GM21786 (cell line): ENCODE data around the gene PELI2.
"Not testable (repeated sequence)": the region's sequence is repeated elsewhere in the genome, so short reads cannot be mapped to it uniquely, and the experiment has no call there.

ENCODE experiments used
- ATAC-seq: cut with Tn5 transposase; IDR thresholded peaks from one replicate; pipeline ENCODE4 v1.9.1; 2021; ENCODE audit not compliant: unreplicated experiment

PELI2 gene

GRCh38 chr14:56138928-56139327 is 20.7 kb downstream of the PELI2 start:
- no peak for ATAC-seq

- ATAC-seq = no peak
These were observed 24.1 kb downstream of the PELI2 start for GRCh38 chr14:56142314-56142713.

GRCh38 chr14:56143025-56143424 is 24.8 kb downstream of the PELI2 start:
- no peak for ATAC-seq

- no peak for ATAC-seq
These were observed 26.0 kb downstream of the PELI2 start for GRCh38 chr14:56144176-56144575.

GRCh38 chr14:56145181-56145769 is 27.1 kb downstream of the PELI2 start:
- ATAC-seq = no peak

- no peak for ATAC-seq
These were observed 27.8 kb downstream of the PELI2 start for GRCh38 chr14:56145965-56146364.

- ATAC-seq = no peak
These were observed 29.2 kb downstream of the PELI2 start for GRCh38 chr14:56147449-56147848.

GRCh38 chr14:56147986-56148901 is 30.0 kb downstream of the PELI2 start:
- ATAC-seq = no peak

GRCh38 chr14:56149151-56149550 is 30.9 kb downstream of the PELI2 start:
- no peak for ATAC-seq

- ATAC-seq = no peak
These were observed 31.8 kb downstream of the PELI2 start for GRCh38 chr14:56149995-56150394.

- ATAC-seq = no peak
These were observed 32.6 kb downstream of the PELI2 start for GRCh38 chr14:56150645-56151345.

- no peak for ATAC-seq
These were observed 34.0 kb downstream of the PELI2 start for GRCh38 chr14:56152221-56152620.

- no peak for ATAC-seq
These were observed 35.1 kb downstream of the PELI2 start for GRCh38 chr14:56153267-56153666.

- ATAC-seq = no peak
These were observed 36.1 kb downstream of the PELI2 start for GRCh38 chr14:56154321-56154720.

- ATAC-seq = no peak
These were observed 37.9 kb downstream of the PELI2 start for GRCh38 chr14:56156096-56156495.

- no peak for ATAC-seq
These were observed 40.9 kb downstream of the PELI2 start for GRCh38 chr14:56159066-56159465.

- no peak for ATAC-seq
These were observed 41.9 kb downstream of the PELI2 start for GRCh38 chr14:56160088-56160487.

- no peak for ATAC-seq
These were observed 43.4 kb downstream of the PELI2 start for GRCh38 chr14:56161658-56162057.

GRCh38 chr14:56162476-56162875 is 44.3 kb downstream of the PELI2 start:
- ATAC-seq = no peak

- ATAC-seq = not testable (repeated sequence)
These were observed 48.4 kb downstream of the PELI2 start for GRCh38 chr14:56166579-56166978.

- no peak for ATAC-seq
These were observed 49.9 kb downstream of the PELI2 start for GRCh38 chr14:56168007-56168616.
